Nephron progenitor cell (in vitro differentiated cells): ENCODE results near the gene ROS1.

Experiments used
- DNase-seq: peaks from one replicate; pipeline ENCODE4 v3.0.0; 2021
- H3K27ac Mint-ChIP-seq: 2 replicates; pipeline ENCODE4 v1.8.0; 2021; ENCODE audit warnings: mild to moderate bottlenecking, moderate library complexity, mixed read lengths
- H3K27me3 Mint-ChIP-seq: 2 replicates; pipeline ENCODE4 v1.8.0; 2021; ENCODE audit warnings: mild to moderate bottlenecking, low read depth, mixed read lengths; ENCODE audit not compliant: poor library complexity
- H3K36me3 Mint-ChIP-seq: 2 replicates; pipeline ENCODE4 v1.8.0; 2021; ENCODE audit warnings: low read depth, mixed read lengths
- H3K4me1 Mint-ChIP-seq: 2 replicates; pipeline ENCODE4 v1.8.0; 2021; ENCODE audit warnings: mixed read lengths
- H3K4me3 Mint-ChIP-seq: 2 replicates; pipeline ENCODE4 v1.8.0; 2021; ENCODE audit warnings: mild to moderate bottlenecking, moderate library complexity, mixed read lengths
- H3K9me3 Mint-ChIP-seq: 2 replicates; pipeline ENCODE4 v1.8.0; 2021; ENCODE audit warnings: mild to moderate bottlenecking, moderate library complexity, mixed read lengths
- TF ChIP-seq, protein P1 (sequence below): fragments of 200-600 bp; sonication (generic); IDR thresholded peaks from 2 replicates; pipeline ENCODE4 v1.5.0; 2021; ENCODE audit warnings: antibody characterized with exemption

ROS1 gene

GRCh38 chr6:117329926-117330325 lies 95.8 kb downstream of the ROS1 start:
- Mint-ChIP-seq H3K4me1 (no peaks in the 10 kb centered on the region), H3K27me3 (peaks cover 8% of the 10 kb centered on the region), H3K4me3 (no peak overlapping the region), H3K9me3 (peaks cover 21% of the 10 kb centered on the region), H3K27ac (no peak overlapping the region), H3K36me3 (no peaks in the 10 kb centered on the region)
- no peak for DNase-seq
- TF ChIP-seq, protein P1, sequence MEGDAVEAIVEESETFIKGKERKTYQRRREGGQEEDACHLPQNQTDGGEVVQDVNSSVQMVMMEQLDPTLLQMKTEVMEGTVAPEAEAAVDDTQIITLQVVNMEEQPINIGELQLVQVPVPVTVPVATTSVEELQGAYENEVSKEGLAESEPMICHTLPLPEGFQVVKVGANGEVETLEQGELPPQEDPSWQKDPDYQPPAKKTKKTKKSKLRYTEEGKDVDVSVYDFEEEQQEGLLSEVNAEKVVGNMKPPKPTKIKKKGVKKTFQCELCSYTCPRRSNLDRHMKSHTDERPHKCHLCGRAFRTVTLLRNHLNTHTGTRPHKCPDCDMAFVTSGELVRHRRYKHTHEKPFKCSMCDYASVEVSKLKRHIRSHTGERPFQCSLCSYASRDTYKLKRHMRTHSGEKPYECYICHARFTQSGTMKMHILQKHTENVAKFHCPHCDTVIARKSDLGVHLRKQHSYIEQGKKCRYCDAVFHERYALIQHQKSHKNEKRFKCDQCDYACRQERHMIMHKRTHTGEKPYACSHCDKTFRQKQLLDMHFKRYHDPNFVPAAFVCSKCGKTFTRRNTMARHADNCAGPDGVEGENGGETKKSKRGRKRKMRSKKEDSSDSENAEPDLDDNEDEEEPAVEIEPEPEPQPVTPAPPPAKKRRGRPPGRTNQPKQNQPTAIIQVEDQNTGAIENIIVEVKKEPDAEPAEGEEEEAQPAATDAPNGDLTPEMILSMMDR: no peak

GRCh38 chr6:117328500-117328899 lies 97.2 kb downstream of the ROS1 start:
- no peak for DNase-seq
- H3K4me1 Mint-ChIP-seq: no peaks in the 10 kb centered on the region
- H3K9me3 Mint-ChIP-seq: peaks cover 21% of the 10 kb centered on the region
- no peak overlapping the region for H3K4me3 Mint-ChIP-seq
- H3K27me3 Mint-ChIP-seq: peaks cover 8% of the 10 kb centered on the region
- H3K36me3 Mint-ChIP-seq: no peaks in the 10 kb centered on the region
- no peak overlapping the region for H3K27ac Mint-ChIP-seq
- TF ChIP-seq, protein P1: no peak

DNA sequence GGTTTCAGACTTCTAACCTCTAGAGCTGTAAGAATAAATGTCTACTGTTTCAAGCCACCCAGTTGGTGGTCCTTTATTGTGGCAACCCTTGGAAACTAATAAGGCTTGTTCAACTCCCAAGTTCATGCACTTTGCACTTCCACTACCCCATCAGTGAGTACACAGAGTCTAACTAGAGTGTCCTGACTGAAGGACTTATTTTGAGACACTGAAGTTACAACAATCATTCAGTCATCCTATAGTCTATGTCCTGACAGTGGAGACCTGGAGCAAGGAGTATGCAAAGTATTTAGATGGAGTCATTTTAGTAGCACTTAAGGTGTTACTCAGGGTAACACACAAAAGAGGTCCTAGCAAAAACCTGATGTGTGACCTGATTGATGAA lies 97.7 kb downstream of the ROS1 start:
- Mint-ChIP-seq H3K9me3 (peaks cover 20% of the 10 kb centered on the region), H3K4me3 (no peak overlapping the region), H3K4me1 (no peaks in the 10 kb centered on the region), H3K36me3 (no peaks in the 10 kb centered on the region), H3K27ac (no peak overlapping the region), H3K27me3 (peaks cover 8% of the 10 kb centered on the region)
- DNase-seq: no peak
- TF ChIP-seq, protein P1: no peak

DNA sequence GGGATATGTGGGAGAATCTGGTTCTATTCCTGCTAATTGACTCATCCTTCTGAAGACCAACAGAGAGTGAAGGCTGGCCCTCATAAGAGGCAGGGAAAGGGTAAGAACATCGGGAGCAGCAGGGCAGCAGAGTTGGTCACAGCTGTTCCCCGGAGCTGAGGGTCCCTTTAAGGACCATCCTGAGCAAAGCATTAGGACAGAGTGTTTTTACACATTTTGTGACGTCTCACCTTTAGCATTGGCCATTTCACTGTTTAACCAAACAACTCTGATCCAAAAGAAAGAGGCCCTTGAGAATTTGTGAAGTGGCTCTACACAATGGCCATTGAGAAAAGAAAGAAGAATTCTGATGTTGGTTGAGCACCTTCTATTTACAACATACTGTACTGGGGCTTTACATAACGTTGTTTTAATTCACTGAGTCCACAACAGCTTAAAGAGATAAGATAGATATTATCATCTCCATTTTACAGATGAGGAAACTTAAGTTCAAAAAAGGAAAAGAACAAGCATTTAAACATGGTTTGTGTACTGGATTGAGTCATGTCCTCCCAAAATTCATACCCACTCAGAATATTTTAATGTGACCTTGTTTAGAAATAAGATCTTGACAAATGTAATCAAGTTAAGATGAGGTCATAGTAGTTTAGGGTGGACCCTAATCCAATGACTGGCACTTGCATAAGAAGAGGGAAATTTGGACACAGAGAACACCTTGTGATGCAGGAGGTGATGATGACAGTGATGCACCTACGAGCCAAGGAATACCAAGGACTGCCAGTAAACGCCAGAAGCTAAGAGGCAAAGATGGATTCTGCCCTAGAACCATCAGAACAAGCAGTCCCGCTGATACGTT lies 98.4 kb downstream of the ROS1 start:
- Mint-ChIP-seq H3K27me3 (peaks cover 8% of the 10 kb centered on the region), H3K27ac (no peak overlapping the region), H3K4me1 (no peaks in the 10 kb centered on the region), H3K9me3 (peaks cover 14% of the 10 kb centered on the region), H3K4me3 (no peak overlapping the region), H3K36me3 (no peaks in the 10 kb centered on the region)
- DNase-seq: no peak
- TF ChIP-seq, protein P1: no peak

DNA sequence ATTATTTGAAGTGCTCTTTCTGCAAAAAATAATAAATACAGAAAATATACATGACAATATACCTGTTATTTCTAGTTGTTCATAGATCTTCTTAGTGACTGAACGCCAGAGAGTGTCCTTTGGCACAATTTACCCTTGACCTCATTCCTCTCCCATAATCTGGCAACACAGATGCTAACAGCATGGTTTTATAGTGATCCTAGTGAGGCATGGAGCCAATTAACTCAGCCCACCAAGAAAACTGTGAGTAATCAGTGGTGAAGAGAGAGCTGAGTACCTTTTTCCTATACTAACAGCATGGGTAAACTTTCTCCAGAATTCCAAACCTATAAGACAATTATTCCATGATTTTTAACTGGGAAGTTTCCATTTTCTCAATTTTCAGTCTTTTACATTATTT lies 99.3 kb downstream of the ROS1 start:
- Mint-ChIP-seq H3K9me3 (peaks cover 6% of the 10 kb centered on the region), H3K27ac (no peak overlapping the region), H3K36me3 (no peaks in the 10 kb centered on the region), H3K4me3 (no peak overlapping the region), H3K27me3 (peaks cover 5% of the 10 kb centered on the region), H3K4me1 (no peaks in the 10 kb centered on the region)
- TF ChIP-seq, protein P1: no peak
- no peak for DNase-seq

- Mint-ChIP-seq H3K4me3 (no peak overlapping the region), H3K4me1 (no peaks in the 10 kb centered on the region), H3K27ac (no peak overlapping the region), H3K36me3 (no peaks in the 10 kb centered on the region), H3K27me3 (peaks cover 5% of the 10 kb centered on the region), H3K9me3 (no peaks in the 10 kb centered on the region)
- DNase-seq: no peak
- TF ChIP-seq, protein P1: peak; percentile 39
Observed at GRCh38 chr6:117317261-117317660, 108.5 kb downstream of the ROS1 start.
